PFSK-1 (cell line): ENCODE measurements around the gene GPC6.

Source experiments
- FOXP2 ChIP-seq: optimal IDR thresholded peaks from 2 replicates; pipeline ENCODE3; 2011; ENCODE audit warnings: borderline replicate concordance, control low read depth, inconsistent platforms; ENCODE audit not compliant: insufficient read depth; ENCODE audit errors: extremely low read length, extremely low read depth
- POLR2AphosphoS5 ChIP-seq: IDR thresholded peaks from 2 replicates; pipeline ENCODE4 v1.6.1; 2012; ENCODE audit warnings: low read depth, mild to moderate bottlenecking, control low read depth, low read length, moderate library complexity
- SIN3A ChIP-seq: IDR thresholded peaks from 2 replicates; pipeline ENCODE4 v1.6.1; 2012; ENCODE audit warnings: mild to moderate bottlenecking, low read length, moderate library complexity, borderline replicate concordance; ENCODE audit not compliant: insufficient read depth
- TAF1 ChIP-seq: IDR thresholded peaks from 2 replicates; pipeline ENCODE4 v1.6.1; 2012; ENCODE audit warnings: low read length, control low read depth, borderline replicate concordance; ENCODE audit not compliant: insufficient read depth
- TF ChIP-seq, protein P1 (sequence below), 2 experiments: IDR thresholded peaks; 2 replicates each; pipeline versions ENCODE4 v1.6.1 to v1.8.0; 2011 to 2012; ENCODE audit warnings: low read depth in 2 of 2, low read length in 2 of 2, control low read depth in 1 of 2, inconsistent platforms in 1 of 2, mild to moderate bottlenecking in 1 of 2, moderate library complexity in 1 of 2; ENCODE audit not compliant: insufficient read depth in 1 of 2

The GPC6 gene

DNA sequence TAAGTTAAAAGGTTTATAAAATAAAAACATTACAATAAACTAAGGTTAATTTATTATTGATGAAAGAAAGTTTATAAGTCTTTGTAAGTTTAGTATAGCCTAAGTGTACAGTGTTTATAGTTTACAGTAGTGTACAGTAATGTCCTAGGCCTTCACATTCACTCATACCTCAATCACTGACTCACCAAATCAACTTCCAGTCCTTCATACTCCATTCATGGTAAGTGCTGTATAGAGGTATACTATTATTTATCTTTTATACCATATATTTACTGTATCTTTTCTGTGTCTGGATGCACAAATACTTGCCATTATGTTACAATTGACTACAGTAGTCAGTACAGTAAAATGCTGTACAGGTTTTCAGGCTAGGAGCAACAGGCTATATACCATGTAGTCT is 490.0 kb downstream of the GPC6 start:
- TF ChIP-seq TAF1: no peak
- no peak for TF ChIP-seq FOXP2
- TF ChIP-seq SIN3A: no peak

DNA sequence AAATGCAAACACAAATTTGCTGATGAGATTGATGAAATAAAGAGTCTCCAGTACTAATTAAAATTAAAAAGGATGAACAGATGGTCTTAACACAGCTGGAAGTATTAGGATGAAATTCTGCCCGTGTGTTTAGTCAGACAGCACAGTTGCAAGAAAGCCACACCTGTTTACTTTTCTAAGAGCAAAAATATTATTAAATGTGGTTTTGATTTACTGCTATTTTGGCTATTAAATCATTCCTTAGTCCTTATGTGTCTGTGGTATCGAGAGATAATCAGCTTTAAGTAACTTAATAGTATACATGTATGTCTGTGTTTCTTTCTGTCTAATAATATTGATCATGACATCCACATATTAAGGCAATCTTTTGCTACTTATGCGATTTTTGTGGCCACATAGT is 494.9 kb downstream of the GPC6 start:
- TF ChIP-seq FOXP2: no peak
- TF ChIP-seq TAF1: no peak
- no peak for TF ChIP-seq SIN3A
- no peak for TF ChIP-seq POLR2AphosphoS5
- TF ChIP-seq, protein P1, sequence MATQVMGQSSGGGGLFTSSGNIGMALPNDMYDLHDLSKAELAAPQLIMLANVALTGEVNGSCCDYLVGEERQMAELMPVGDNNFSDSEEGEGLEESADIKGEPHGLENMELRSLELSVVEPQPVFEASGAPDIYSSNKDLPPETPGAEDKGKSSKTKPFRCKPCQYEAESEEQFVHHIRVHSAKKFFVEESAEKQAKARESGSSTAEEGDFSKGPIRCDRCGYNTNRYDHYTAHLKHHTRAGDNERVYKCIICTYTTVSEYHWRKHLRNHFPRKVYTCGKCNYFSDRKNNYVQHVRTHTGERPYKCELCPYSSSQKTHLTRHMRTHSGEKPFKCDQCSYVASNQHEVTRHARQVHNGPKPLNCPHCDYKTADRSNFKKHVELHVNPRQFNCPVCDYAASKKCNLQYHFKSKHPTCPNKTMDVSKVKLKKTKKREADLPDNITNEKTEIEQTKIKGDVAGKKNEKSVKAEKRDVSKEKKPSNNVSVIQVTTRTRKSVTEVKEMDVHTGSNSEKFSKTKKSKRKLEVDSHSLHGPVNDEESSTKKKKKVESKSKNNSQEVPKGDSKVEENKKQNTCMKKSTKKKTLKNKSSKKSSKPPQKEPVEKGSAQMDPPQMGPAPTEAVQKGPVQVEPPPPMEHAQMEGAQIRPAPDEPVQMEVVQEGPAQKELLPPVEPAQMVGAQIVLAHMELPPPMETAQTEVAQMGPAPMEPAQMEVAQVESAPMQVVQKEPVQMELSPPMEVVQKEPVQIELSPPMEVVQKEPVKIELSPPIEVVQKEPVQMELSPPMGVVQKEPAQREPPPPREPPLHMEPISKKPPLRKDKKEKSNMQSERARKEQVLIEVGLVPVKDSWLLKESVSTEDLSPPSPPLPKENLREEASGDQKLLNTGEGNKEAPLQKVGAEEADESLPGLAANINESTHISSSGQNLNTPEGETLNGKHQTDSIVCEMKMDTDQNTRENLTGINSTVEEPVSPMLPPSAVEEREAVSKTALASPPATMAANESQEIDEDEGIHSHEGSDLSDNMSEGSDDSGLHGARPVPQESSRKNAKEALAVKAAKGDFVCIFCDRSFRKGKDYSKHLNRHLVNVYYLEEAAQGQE (IDR thresholded peaks at IDR 0.05; ENCODE audit: insufficient read depth in 1 of 2, low read depth in 2 of 2, low read length in 2 of 2): no peak

DNA sequence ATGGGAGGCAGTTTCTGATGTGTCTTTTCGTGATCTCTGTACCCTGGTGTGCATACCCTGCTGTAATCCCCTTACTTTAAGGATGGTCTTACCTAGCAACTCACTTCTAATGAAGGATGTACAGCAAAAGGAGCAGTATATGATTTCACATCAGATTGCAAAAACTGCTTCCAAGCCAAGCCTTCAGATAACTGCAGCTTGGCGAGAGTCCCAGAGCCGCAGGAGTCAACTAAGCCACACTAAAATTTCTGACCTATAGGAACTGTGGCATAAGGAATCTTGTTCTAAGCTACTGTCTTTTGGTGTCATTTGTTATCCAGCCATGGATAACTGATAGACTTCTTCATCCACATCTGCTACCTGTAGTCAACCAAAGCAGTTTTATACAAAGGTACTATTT is 496.7 kb downstream of the GPC6 start:
- no peak for TF ChIP-seq SIN3A

DNA sequence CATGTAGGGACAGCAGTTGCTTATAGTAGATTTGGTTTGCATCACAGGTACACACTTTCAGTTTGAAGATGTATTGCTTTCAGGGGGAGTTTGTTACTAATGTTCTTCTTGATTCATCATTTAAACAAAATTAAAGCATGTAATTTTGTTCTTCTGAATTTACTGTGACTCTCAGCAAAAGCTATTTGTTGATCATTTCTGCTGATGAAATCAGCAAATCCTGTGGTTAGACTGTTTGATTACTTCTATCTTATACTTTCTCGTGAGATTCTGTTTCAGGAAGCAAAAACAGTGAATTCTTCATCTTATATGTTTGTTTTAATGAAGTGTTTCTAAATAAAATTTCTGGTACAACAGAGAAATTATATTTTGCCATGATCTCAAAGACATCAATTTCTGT is 497.6 kb downstream of the GPC6 start:
- no peak for TF ChIP-seq POLR2AphosphoS5
- TF ChIP-seq, protein P1 (IDR thresholded peaks at IDR 0.05; ENCODE audit: insufficient read depth in 1 of 2, low read depth in 2 of 2, low read length in 2 of 2): no peak

DNA sequence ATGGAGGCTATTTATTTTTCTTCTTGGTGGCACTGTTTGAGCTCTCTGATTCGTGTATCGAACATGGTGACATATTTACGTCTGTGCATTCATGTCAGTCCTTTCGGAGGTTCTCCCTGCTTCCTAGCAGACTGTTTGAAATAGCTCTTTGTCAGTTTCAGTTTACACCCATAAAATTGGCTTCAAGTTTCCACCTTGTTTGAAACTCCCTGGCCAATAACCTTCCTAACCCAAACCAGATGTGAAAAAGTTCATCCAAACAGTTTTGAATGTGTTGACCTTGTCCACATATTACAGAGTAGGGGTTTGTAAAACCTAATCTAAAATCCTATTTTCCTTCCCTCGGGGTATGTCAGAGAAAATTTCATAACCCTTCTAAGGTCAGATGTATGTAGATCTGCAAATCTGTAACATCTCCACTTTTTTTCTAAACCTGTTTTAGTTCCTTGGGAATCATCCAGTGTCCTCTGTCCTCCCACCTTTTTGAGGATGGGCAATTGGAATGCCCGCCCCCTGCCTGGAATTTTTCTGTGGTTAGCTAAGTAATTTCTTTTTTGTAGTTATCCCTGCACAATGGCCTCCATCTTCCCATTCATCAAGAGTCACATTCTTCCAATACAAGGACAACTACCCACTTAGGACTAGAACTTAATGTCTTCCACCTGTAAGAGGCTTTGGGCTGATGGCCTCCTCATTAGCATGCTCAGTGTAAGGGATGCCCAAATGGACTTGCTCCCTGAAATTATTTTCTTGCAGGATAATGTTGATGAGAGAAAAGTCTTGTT is 499.8 kb downstream of the GPC6 start:
- TF ChIP-seq POLR2AphosphoS5 (no peak), SIN3A (no peak), TAF1 (no peak)
- TF ChIP-seq, protein P1 (IDR thresholded peaks at IDR 0.05; ENCODE audit: insufficient read depth in 1 of 2, low read depth in 2 of 2, low read length in 2 of 2): no peak

DNA sequence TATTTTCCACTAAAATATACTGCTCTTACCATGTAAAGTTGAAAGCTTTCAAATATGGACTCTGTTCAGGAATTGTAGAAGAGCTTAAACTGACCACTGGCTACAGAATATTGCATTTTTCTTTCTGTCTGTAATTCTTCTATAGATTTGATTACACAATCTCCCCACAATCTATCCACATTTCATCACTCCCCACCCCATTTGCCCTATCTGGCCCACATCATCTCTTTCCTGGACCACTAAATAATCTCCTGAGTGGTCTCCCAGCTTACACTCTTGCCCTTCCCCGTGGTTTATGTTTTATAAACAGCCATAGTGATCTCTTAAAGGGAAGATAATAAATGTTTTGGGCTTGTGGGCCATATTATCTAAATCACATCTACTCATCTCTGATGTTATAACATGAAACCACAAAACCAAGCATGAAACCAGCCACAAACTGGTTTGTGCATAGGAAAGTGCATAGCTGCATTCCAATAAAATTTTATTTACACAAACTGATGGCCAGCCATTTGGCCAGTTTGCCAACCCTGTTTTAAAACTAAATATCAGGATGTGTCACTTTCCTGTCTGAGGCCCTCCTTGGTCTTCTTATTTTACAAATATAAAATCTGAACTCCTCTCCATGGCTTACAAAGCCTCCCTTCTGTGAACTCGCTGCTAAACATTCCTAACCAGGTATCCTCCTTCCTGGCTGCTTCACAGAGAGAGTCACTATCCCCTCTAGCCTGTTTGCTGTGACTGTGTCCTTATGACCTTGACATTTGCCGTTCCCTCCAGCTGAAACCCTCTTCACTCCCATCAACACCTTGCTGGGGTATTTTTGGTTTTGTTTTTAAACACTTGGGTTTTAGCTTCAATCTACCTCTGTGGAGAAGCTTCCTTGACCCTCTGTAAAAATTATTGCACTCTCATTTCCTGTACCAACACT is 500.9 kb downstream of the GPC6 start:
- TF ChIP-seq SIN3A (no peak), FOXP2 (no peak), POLR2AphosphoS5 (no peak), TAF1 (no peak)
- TF ChIP-seq, protein P1 (IDR thresholded peaks at IDR 0.05; ENCODE audit: insufficient read depth in 1 of 2, low read depth in 2 of 2, low read length in 2 of 2): no peak
